ENCODE measurements around the gene R3HDM4. TPM values are rescaled to one million over a fixed set of nuclear protein-coding genes. Genes with fewer than 3 reads are reported as not detected.
A peak's percentile ranks its signal among the peaks of the same experiment; 100 is the strongest.

The R3HDM4 gene
- total RNA-seq, 1 donor from 2014 or later, result 46.0 TPM

DNA sequence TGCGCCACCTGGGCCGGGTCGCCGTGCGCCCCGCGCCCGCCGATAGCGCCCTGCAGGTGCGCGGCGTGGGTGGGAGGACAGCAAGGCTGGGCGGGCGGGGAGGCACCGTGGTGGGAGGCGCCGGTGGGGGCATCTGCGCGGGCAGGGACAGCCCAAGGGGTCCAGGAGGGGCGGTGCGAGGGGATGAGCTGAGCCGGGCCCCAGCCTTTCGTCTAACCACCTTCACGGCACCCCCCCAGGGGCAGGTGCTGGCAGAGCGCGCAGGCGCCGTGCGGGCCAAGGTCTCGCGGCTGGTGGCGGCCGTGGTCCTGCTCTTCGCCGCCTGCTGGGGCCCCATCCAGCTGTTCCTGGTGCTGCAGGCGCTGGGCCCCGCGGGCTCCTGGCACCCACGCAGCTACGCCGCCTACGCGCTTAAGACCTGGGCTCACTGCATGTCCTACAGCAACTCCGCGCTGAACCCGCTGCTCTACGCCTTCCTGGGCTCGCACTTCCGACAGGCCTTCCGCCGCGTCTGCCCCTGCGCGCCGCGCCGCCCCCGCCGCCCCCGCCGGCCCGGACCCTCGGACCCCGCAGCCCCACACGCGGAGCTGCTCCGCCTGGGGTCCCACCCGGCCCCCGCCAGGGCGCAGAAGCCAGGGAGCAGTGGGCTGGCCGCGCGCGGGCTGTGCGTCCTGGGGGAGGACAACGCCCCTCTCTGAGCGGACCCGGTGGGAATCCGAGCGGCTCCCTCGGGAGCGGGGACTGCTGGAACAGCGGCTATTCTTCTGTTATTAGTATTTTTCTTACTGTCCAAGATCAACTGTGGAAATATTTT, 7.2 kb upstream of the R3HDM4 start:
- Histone ChIP-seq H3K4me1 (peaks cover 47% of the 10 kb centered on the region), H3K9me3 (no peaks in the 10 kb centered on the region), H3K36me3 (no peaks in the 10 kb centered on the region), H3K27me3 (ENCODE audit: low read depth) (peaks cover 56% of the 10 kb centered on the region), H3K27ac (peak overlapping the region; percentile 11), H3K4me3 (peak overlapping the region; percentile 39)
- peak; percentile 1 to 2 for ATAC-seq
- TF ChIP-seq, protein P1, sequence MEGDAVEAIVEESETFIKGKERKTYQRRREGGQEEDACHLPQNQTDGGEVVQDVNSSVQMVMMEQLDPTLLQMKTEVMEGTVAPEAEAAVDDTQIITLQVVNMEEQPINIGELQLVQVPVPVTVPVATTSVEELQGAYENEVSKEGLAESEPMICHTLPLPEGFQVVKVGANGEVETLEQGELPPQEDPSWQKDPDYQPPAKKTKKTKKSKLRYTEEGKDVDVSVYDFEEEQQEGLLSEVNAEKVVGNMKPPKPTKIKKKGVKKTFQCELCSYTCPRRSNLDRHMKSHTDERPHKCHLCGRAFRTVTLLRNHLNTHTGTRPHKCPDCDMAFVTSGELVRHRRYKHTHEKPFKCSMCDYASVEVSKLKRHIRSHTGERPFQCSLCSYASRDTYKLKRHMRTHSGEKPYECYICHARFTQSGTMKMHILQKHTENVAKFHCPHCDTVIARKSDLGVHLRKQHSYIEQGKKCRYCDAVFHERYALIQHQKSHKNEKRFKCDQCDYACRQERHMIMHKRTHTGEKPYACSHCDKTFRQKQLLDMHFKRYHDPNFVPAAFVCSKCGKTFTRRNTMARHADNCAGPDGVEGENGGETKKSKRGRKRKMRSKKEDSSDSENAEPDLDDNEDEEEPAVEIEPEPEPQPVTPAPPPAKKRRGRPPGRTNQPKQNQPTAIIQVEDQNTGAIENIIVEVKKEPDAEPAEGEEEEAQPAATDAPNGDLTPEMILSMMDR (IDR thresholded peaks at IDR 0.05), result no peak
- DNase-seq, result no peak
- intact Hi-C loops (cut with DNase I), result loop anchor here (5.0 kb wide), 1 partner anchor 62 kb away; the partner anchor contains the start of gene WDR18

- peaks cover 41% of the 10 kb centered on the region for H3K4me1 ChIP-seq
- intact Hi-C loops (cut with DNase I), result loop anchor here (5.0 kb wide), 1 partner anchor 63 kb away; the partner anchor contains the start of gene WDR18
- H3K4me3 ChIP-seq, result peak overlapping the region; percentile 39
- no peaks in the 10 kb centered on the region for H3K36me3 ChIP-seq
- ATAC-seq (peak; percentile 2), DNase-seq (no peak)
- peaks cover 57% of the 10 kb centered on the region for H3K27me3 ChIP-seq (ENCODE audit: low read depth)
- H3K9me3 ChIP-seq, result no peaks in the 10 kb centered on the region
- H3K27ac ChIP-seq, result no peak overlapping the region
- TF ChIP-seq, protein P1 (IDR thresholded peaks at IDR 0.05), result no peak
Measured at GRCh38 chr19:919199-920050, 6.4 kb upstream of the R3HDM4 start.

- Histone ChIP-seq H3K27ac (no peak overlapping the region), H3K9me3 (no peaks in the 10 kb centered on the region), H3K4me3 (no peak overlapping the region), H3K27me3 (ENCODE audit: low read depth) (peaks cover 57% of the 10 kb centered on the region), H3K36me3 (no peaks in the 10 kb centered on the region), H3K4me1 (peaks cover 37% of the 10 kb centered on the region)
- ATAC-seq, result no peak
- TF ChIP-seq, protein P1 (IDR thresholded peaks at IDR 0.05), result no peak
- no peak for DNase-seq
- intact Hi-C loops (cut with DNase I), result no loop called here
Measured at GRCh38 chr19:918481-919198, 5.6 kb upstream of the R3HDM4 start.

GRCh38 chr19:918152-918437, 5.1 kb upstream of the R3HDM4 start:
- no peak for DNase-seq
- H3K4me3 ChIP-seq, result no peak overlapping the region
- no peaks in the 10 kb centered on the region for H3K36me3 ChIP-seq
- H3K27me3 ChIP-seq (ENCODE audit: low read depth), result peaks cover 57% of the 10 kb centered on the region
- intact Hi-C loops (cut with DNase I), result no loop called here
- no peak for ATAC-seq
- TF ChIP-seq, protein P1 (IDR thresholded peaks at IDR 0.05), result no peak
- H3K4me1 ChIP-seq, result peaks cover 39% of the 10 kb centered on the region
- H3K9me3 ChIP-seq, result no peaks in the 10 kb centered on the region
- no peak overlapping the region for H3K27ac ChIP-seq

Data from lower lobe of right lung (tissue), 2 donors.